GM18861 (cell line): ENCODE data around the gene CTRL.
"Not testable (repeated sequence)": the region's sequence is repeated elsewhere in the genome, so short reads cannot be mapped to it uniquely, and the experiment has no call there.

ENCODE experiments used
- ATAC-seq: cut with Tn5 transposase; IDR thresholded peaks from one replicate; pipeline ENCODE4 v1.9.1; 2021; ENCODE audit not compliant: unreplicated experiment

CTRL gene

DNA sequence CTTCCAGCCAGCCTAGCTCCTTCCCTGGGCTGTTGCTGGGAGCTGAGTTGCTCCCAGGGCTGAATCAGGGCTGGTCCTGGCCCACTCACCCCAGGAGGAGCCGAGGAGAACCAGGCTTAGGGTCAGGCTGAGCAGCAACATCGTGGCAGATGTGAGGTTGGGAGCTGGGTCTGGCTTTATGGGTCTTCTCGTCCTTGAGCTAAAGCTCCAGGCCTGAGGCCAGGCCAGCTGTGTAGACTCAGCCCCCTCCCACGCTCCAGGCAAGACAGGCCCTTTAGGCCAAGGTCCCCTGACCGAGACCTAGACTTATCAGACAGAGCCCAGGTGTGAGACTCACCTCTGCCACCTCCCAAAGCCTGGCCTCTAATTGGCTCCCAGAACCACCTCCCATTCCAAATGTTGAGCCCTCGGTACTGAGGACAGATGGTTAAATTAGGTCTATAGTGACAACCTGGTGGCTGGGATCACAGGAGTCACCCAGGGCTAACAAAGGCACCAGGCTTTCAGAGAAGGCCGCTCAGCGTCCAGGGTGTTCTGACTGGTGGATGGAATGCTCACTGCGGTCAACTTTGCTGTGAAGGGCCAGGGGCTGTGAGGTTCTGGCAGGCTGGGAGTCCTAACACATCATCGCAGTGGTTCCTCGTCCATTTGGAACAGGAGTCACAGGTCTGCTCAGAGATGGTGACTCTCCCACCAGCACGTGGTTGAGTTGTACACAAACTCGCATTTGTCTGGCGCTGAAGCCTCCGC is at the start of gene CTRL:
Gene CTRL (minus strand): TSS at position 151 of the 750 bp plus-strand sequence. CDS start 10 bp downstream, at position 141.
- no peak for ATAC-seq

GRCh38 chr16:67979955-67980678 is 48.5 kb upstream of the CTRL start, which contains the start of gene DPEP3:
Gene DPEP3 (minus strand): TSS chr16:67980499. CDS start chr16:67980380, 119 bp downstream.
- no peak for ATAC-seq

- ATAC-seq: no peak
These were observed 46.0 kb upstream of the CTRL start for GRCh38 chr16:67977469-67978227.

DNA sequence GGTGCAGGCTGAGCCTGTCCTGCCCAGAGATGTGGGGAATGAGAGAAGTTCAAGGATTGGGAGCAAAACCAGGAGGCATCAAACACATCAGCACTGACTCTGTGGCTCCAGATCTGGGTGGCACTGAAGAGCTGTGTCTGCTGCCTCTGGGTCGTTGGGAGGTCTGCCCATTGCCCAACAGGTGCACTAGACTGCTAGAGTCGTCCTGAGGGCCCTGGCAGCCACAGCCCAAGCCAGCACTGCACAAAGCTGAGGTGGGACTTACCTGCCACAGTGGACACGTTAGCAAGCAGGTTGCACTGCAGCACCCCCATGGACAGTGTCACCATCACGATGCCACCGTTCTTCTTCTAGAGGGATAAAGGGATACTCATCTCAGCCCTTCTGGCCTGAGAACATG is 45.3 kb upstream of the CTRL start:
- ATAC-seq: no peak

DNA sequence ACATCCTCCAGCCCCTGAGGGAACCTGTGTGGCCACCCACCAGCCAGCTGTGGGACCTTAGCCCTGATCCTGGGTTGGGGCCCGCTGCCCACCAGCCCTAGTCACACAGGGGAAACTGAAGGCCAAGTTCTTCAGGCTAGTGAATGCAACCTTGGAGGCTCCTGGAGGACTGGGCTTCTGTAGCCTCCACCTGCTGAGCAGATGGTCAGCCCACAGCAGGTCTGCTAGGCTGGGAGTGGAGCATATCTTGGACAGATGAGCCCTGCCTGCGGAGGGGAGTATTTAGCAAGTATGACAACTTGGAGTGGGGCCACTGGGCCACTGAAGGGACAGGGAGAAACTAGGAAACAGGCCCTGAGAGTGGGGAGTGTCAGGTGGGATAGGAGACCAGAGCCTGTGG is 44.5 kb upstream of the CTRL start:
- no peak for ATAC-seq

DNA sequence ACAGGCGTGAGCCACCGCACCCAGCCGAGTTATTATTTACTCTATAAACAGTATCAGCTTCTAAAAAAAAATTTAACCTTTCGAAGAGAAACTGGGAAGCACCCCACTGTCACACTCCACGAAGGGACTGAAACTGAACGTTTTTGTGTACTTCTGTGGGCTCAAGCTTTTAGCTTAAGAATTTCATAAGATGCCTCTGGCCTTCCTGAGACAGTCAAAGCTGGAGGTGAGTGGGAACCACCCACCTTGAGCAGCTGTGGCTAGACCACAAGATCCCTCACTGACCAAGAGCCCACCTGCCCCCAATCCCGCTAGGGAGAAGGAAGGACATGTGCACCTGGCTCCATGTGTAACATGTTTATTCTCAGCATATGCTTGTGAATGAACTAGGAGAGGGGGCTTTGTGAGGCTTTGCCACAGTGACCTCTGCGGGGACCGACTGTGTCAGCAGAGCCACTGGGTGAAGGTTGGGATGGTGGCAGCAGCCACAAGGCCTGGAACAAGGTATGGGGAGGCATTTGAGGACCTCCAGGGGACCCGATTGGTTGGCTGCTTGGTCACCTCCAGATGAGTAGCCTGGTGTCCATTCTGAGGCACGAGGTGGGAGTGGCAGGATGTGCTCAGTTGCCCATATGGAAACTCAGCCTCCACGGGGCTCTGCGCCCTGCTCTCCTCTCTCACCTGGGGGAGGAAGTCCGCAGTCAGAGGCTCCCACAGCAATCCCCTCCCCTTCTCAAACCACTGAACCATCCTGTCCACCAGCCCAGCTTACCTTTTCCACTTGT is 43.9 kb upstream of the CTRL start:
- no peak for ATAC-seq

GRCh38 chr16:67972285-67972684 is 40.6 kb upstream of the CTRL start:
- not testable (repeated sequence) for ATAC-seq

DNA sequence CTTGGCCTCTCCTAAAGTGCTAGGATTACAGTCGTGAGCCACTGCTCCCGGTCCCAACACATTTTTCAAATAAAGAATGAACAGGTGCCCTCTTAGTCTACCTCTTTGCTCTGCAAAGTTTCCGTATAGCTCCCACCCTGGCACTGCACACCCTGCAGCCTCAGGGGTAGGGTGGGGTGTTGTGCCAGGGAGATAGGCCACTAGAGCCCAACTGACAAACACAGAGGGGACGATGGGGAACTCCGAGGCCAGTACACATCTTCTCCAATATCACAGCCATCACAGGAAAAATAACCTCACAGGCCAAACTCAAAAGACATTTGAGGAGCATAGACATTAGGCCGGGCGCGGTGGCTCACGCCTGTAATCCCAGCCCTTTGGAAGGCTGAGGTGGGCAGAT is 39.4 kb upstream of the CTRL start:
- no peak for ATAC-seq

GRCh38 chr16:67969254-67970039 is 37.8 kb upstream of the CTRL start:
- ATAC-seq: no peak

GRCh38 chr16:67968400-67969253 is 37.0 kb upstream of the CTRL start, which contains the start of gene SLC12A4:
Gene SLC12A4 (minus strand): TSS chr16:67968637. CDS start chr16:67968553, 84 bp downstream.
- ATAC-seq: no peak

DNA sequence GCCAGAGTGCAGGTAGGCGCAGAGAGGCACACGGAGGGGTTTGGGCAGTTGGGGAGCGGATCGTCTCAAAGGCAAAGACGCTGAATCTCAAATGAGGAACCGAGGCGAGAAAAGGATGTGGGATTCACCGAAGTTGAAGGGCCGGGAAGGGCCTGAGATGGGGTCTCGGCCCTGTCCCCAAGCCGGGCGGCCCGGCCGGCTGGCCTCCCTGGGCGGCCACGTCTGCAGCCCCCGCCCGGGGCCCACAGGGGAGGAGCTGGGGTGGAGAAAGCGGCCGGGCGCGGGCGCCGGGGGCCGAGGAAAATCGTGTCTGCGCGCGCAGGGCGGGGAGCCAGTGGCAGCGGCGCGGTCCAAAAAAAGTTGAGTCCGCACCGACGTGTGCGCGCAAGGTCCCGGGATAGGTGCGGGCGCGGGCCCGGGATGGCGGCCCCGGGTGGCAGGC is 36.3 kb upstream of the CTRL start:
- no peak for ATAC-seq

DNA sequence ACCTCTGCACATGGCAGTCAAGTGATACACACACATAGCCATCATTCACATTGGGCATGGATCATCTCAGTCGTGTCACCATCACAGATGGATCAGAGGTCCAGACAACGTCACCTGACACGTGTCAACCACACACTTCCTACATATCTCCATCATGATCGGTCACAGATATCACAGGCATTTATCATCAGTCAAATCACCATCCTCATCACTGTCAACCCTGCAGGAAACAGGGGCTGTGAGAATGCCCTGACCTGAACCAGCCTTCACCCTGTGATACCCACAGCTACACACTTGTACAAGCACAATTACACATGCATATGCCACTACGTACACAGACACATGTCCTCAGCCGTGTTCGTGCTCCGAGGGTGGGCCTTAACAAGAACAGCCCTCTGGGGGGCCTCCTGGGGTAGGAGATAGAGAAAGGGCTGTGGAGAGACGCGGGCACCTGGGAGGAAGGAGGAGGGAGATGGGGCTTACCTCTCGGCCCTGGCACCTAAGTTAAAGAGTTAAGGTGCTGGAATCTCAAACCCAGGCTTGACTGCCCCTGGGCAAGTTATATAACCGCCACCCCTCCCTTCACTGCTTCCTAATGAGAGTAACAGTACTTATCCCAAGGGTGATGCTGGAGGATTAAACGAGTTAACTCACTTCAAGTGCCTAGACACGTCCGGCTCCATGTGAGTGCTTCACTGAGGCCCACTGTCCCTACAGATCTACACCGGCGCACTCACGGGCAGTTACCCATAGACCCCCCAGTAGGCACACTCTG is 35.7 kb upstream of the CTRL start:
- no peak for ATAC-seq

DNA sequence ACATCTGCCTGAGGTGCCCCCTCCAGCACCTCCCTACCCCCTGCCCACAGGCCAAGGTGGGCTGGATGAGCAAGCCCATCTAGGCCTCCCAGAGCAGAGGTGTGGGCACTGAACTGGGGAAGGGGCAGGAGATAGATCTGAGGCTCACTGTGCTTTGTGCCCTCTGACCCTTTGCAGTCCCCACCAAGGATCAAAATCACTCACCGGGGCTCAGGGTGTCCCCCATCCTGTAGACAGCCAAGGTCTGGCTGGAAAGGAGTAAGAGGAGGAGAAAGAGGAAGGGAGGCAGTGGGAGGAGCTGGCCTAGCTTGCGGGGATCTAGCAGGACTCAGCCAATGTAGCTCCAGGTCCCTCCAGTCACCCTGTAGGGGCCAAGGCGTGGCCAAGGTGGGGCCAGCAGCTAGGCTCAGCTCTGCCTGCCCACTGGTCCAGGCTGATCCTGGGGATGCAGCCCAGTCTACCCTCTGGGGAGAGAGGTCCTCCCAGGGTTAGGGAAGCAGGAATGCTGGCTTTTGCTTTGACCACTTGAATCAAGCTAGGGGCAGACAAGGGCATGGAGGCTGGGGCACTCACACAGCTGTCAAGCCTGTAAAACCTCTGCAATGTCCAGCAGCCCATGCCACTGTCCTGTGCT is 35.0 kb upstream of the CTRL start:
- no peak for ATAC-seq

- ATAC-seq: no peak
These were observed 34.2 kb upstream of the CTRL start for GRCh38 chr16:67965668-67966548.

- no peak for ATAC-seq
These were observed 32.9 kb upstream of the CTRL start for GRCh38 chr16:67964477-67965131.

GRCh38 chr16:67963662-67964321 is 32.1 kb upstream of the CTRL start:
- ATAC-seq: no peak
